ENCODE data around the gene TXNL1.

DNA sequence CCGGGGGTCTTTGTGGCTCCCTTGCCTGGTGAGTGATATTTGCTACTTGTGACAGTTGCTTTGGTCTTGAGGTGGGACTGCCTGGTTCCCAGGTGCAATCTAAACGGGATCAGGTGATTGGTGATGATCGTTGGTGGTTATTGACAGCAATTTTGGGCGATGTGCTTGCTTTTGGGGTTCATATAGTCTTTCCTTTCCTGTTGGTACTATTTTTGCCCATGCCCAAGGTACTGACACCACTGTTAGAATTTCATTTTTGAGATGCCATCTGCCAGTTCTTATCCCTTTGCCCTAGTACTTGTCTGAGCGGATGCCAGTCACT is 13.3 kb upstream of the TXNL1 start:
- TF ChIP-seq, protein P1, sequence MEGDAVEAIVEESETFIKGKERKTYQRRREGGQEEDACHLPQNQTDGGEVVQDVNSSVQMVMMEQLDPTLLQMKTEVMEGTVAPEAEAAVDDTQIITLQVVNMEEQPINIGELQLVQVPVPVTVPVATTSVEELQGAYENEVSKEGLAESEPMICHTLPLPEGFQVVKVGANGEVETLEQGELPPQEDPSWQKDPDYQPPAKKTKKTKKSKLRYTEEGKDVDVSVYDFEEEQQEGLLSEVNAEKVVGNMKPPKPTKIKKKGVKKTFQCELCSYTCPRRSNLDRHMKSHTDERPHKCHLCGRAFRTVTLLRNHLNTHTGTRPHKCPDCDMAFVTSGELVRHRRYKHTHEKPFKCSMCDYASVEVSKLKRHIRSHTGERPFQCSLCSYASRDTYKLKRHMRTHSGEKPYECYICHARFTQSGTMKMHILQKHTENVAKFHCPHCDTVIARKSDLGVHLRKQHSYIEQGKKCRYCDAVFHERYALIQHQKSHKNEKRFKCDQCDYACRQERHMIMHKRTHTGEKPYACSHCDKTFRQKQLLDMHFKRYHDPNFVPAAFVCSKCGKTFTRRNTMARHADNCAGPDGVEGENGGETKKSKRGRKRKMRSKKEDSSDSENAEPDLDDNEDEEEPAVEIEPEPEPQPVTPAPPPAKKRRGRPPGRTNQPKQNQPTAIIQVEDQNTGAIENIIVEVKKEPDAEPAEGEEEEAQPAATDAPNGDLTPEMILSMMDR (IDR thresholded peaks at IDR 0.05), result no peak
- TF ChIP-seq POLR2A (IDR thresholded peaks at IDR 0.05), result no peak

All from uterus (tissue), 2 donors.